ENCODE data around the gene WDFY4. TPM values are rescaled to one million over a fixed set of nuclear protein-coding genes. Genes with fewer than 3 reads are reported as not detected.

The WDFY4 gene
- total RNA-seq, 1 donor from 2014 or later, result 26.5 TPM

DNA sequence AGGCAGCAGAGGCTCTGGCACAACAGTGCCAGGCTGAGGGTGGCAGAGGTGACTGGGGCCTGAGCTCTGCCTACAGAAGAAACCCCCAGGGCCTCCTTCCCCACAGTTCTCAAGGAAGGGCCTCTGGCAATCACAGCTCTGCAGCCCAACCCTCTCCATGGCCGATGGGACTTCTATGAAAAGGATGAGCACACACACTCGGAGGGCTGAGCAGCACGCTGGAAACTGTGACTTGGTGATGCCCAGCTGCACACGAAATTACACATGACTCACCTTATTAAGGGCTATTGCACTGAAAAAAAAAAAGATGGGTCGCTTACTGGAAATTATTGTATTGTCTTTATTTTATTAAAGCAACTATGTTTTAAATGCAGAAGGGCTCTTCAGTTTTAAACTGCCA is 297.9 kb downstream of the WDFY4 start:
- peaks cover 11% of the 10 kb centered on the region for H3K4me1 ChIP-seq
- DNase-seq, result no peak
- no peaks in the 10 kb centered on the region for H3K9me3 ChIP-seq
- intact Hi-C loops (cut with DNase I), result no loop called here
- TF ChIP-seq CTCF (IDR thresholded peaks at IDR 0.05), result no peak
- no peak for ATAC-seq
- no peaks in the 10 kb centered on the region for H3K36me3 ChIP-seq
- no peak overlapping the region for H3K27ac ChIP-seq
- no peak overlapping the region for H3K4me3 ChIP-seq
- no peaks in the 10 kb centered on the region for H3K27me3 ChIP-seq

GRCh38 chr10:48983648-48984351 is 299.1 kb downstream of the WDFY4 start:
- DNase-seq (no peak), ATAC-seq (no peak)
- intact Hi-C loops (cut with DNase I), result no loop called here
- Histone ChIP-seq H3K9me3 (no peaks in the 10 kb centered on the region), H3K4me3 (no peak overlapping the region), H3K27ac (no peak overlapping the region), H3K27me3 (no peaks in the 10 kb centered on the region), H3K36me3 (no peaks in the 10 kb centered on the region), H3K4me1 (peaks cover 11% of the 10 kb centered on the region)
- TF ChIP-seq CTCF (IDR thresholded peaks at IDR 0.05), result no peak

- H3K27me3 ChIP-seq, result no peaks in the 10 kb centered on the region
- TF ChIP-seq CTCF (IDR thresholded peaks at IDR 0.05), result no peak
- H3K4me1 ChIP-seq, result peaks cover 11% of the 10 kb centered on the region
- intact Hi-C loops (cut with DNase I), result no loop called here
- ATAC-seq, result no peak
- no peaks in the 10 kb centered on the region for H3K36me3 ChIP-seq
- no peaks in the 10 kb centered on the region for H3K9me3 ChIP-seq
- H3K4me3 ChIP-seq, result no peak overlapping the region
- DNase-seq, result no peak
- no peak overlapping the region for H3K27ac ChIP-seq
These were observed 301.0 kb downstream of the WDFY4 start for GRCh38 chr10:48985621-48986158.

GRCh38 chr10:48990226-48990625 is 305.6 kb downstream of the WDFY4 start:
- H3K9me3 ChIP-seq, result no peaks in the 10 kb centered on the region
- H3K4me3 ChIP-seq, result no peak overlapping the region
- DNase-seq (no peak), ATAC-seq (no peak)
- H3K27ac ChIP-seq, result no peak overlapping the region
- H3K4me1 ChIP-seq, result no peaks in the 10 kb centered on the region
- intact Hi-C loops (cut with DNase I), result no loop called here
- no peak for TF ChIP-seq CTCF (IDR thresholded peaks at IDR 0.05)
- no peaks in the 10 kb centered on the region for H3K27me3 ChIP-seq
- no peaks in the 10 kb centered on the region for H3K36me3 ChIP-seq

GRCh38 chr10:48993627-48994026 is 309.0 kb downstream of the WDFY4 start:
- Histone ChIP-seq H3K9me3 (no peaks in the 10 kb centered on the region), H3K36me3 (no peaks in the 10 kb centered on the region), H3K27ac (no peak overlapping the region), H3K27me3 (no peaks in the 10 kb centered on the region), H3K4me3 (no peak overlapping the region), H3K4me1 (no peaks in the 10 kb centered on the region)
- DNase-seq, result no peak
- no peak for TF ChIP-seq CTCF (IDR thresholded peaks at IDR 0.05)
- no peak for ATAC-seq
- intact Hi-C loops (cut with DNase I), result no loop called here

All from upper lobe of right lung (tissue), 1 donor.